ENCODE results near the gene PIP5K1C. TPM values are rescaled to one million over a fixed set of nuclear protein-coding genes. Genes with fewer than 3 reads are reported as not detected.

The PIP5K1C gene
- total RNA-seq, 4 donors from 2014 or later = 25.4 to 91.1 (median 36.4) TPM

DNA sequence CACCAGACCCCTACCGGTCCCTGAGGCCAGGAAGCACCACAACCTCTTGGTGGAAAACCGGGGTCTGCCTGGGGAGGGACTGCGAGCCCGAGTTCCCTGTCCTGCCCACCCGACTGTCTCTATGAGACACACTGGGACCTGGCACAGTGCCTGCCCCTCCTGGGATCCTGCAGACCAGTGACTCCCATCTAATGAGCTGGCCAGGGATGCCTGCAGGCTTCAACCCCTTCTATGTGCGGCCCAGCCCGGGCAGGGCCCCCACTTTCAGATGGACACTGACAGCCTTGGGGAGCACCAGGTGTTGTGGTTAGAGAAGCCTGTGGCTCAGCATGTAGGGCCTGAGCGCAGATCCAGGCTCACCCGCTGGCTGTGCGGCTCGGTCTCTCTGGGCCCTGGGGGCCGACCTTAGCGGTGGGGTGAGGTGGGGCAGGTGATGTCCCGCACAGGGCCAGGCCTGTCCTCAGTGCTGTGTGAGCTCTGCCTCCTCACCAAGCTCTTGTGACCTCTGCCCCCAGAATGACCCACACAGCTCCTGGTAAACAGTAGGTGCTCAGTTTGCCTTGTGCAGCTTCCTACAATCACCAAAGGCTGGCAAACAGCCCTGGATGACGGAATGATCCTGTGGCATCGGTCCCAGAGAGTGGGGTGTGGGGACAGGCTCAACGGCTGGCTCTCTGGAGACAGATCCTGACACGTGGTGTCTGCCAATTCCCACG, 55.8 kb downstream of the PIP5K1C start:
- Histone ChIP-seq H3K27ac (no peak overlapping the region), H3K4me1 (no peaks in the 10 kb centered on the region), H3K4me3 (no peak overlapping the region), H3K9me3 (no peaks in the 10 kb centered on the region), H3K27me3 (no peaks in the 10 kb centered on the region), H3K36me3 (peaks cover 0 to 7% (median 0%) of the 10 kb centered on the region in 4 donors)
- TF ChIP-seq CTCF (IDR thresholded peaks at IDR 0.05) = no peak
- no peak for TF ChIP-seq POLR2AphosphoS5 (IDR thresholded peaks at IDR 0.05)
- TF ChIP-seq POLR2A (IDR thresholded peaks at IDR 0.05) = no peak
- no peak for TF ChIP-seq EP300 (IDR thresholded peaks at IDR 0.05; ENCODE audit: low read depth)
- no peak for DNase-seq
- WGBS, 2 donors (ENCODE audit: low coverage in 1 of 2) = 81% methylated on average over 19 of the region's 19 CpGs; no CpG with 5 or more reads in 1 of the 2 donors
- intact Hi-C loops (cut with DNase I; ENCODE audit: low total_unique reads) = no loop called here
- in situ Hi-C loops (cut with MboI; ENCODE audit: low pct_ligation_motif_present in 1 of 4, low pct_unique_long_range_greater_than_20kb in 1 of 4, low sequenced_read_pairs in 3 of 4) = no loop called here

DNA sequence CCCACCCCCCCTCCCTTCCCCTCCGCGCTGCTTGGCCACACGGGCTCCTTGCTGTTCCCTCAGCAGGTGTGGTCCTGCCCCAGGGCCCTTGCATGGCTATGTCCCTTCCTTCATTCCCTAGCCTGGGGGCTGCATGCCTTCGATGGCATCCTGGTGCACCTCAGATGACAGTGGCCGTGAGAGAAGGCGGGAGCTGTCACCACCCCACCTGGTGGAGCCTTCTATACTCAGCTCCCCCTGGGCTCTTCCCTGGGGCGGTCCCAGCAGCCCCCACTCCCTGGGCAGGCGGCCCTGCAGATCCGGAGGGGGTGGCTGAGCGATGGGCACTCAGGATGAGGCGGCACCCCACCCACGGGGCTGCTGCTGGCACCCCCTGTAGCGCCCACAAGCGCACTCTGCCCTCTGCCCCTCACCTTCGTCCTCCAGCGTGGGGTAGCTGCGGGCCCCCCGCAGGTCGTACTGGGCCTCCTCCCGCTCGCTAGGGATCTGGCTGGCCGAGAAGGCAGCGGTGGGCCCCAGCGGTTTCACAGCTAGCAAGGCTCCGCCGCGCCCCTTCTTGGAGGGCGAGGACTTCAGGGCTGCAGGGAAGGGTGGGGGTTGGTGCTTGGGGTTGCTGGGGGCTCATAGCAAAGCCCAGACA, 56.5 kb downstream of the PIP5K1C start:
- WGBS, 2 donors (ENCODE audit: low coverage in 1 of 2) = 91% methylated on average over 19 of the region's 28 CpGs; no CpG with 5 or more reads in 1 of the 2 donors
- in situ Hi-C loops (cut with MboI; ENCODE audit: low pct_ligation_motif_present in 1 of 4, low pct_unique_long_range_greater_than_20kb in 1 of 4, low sequenced_read_pairs in 3 of 4) = no loop called here
- H3K36me3 ChIP-seq = peaks cover 0 to 7% (median 0%) of the 10 kb centered on the region in 4 donors

DNA sequence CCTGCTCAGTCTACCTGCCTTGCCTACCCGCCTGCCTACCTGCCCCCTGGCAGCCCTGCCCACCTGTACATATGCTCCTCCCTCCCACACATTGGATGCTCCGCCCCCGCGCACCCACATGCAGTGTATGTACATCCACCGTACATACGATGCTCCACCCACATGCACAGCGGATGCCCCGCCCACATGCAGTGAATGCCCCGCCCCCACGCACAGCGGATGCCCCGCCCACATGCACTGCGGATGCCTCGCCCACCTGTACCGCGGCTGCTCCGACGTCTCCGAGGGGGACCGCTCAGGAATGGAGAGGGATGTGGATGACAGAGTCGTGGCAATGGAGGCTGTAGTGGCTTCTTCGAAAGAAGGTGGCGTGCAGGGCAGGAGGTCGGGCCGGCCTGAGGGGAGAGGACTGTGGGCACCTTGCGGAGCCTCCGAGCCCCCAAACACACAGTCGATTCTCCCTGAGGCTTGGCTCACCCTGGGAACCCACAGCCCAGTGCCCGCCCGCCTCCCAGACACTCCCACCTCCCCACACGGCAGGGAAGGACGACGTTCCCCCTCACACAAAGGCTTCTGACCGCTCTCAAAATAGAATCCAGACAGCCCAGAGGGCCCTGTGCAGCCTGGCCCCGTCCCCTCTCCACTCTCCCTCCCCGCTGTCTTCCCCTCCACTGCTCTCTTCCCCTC, 57.1 kb downstream of the PIP5K1C start:
- TF ChIP-seq POLR2A (IDR thresholded peaks at IDR 0.05) (no peak), POLR2AphosphoS5 (IDR thresholded peaks at IDR 0.05) (no peak), CTCF (IDR thresholded peaks at IDR 0.05) (no peak), EP300 (IDR thresholded peaks at IDR 0.05; ENCODE audit: low read depth) (no peak)
- in situ Hi-C loops (cut with MboI; ENCODE audit: low pct_ligation_motif_present in 1 of 4, low pct_unique_long_range_greater_than_20kb in 1 of 4, low sequenced_read_pairs in 3 of 4) (no loop called here), intact Hi-C loops (cut with DNase I; ENCODE audit: low total_unique reads) (no loop called here)
- H3K4me3 ChIP-seq = no peak overlapping the region
- H3K9me3 ChIP-seq = no peaks in the 10 kb centered on the region
- no peaks in the 10 kb centered on the region for H3K4me1 ChIP-seq
- H3K36me3 ChIP-seq = peaks cover 0 to 13% (median 2%) of the 10 kb centered on the region in 4 donors
- H3K27me3 ChIP-seq = no peaks in the 10 kb centered on the region
- 80 to 89% methylated on average over 2 to 36 of the region's 36 CpGs for WGBS, 2 donors (ENCODE audit: low coverage in 1 of 2)
- DNase-seq = no peak
- H3K27ac ChIP-seq = no peak overlapping the region

More for the DNA sequence above, 56.5 kb downstream of the PIP5K1C start:
- DNase-seq = no peak
- H3K27ac ChIP-seq = no peak overlapping the region
- no peaks in the 10 kb centered on the region for H3K4me1 ChIP-seq
- intact Hi-C loops (cut with DNase I; ENCODE audit: low total_unique reads) = no loop called here
- TF ChIP-seq POLR2AphosphoS5 (IDR thresholded peaks at IDR 0.05) = no peak
- TF ChIP-seq POLR2A (IDR thresholded peaks at IDR 0.05) = no peak
- TF ChIP-seq EP300 (IDR thresholded peaks at IDR 0.05; ENCODE audit: low read depth) = no peak
- TF ChIP-seq CTCF (IDR thresholded peaks at IDR 0.05) = no peak
- H3K4me3 ChIP-seq = no peak overlapping the region
- H3K9me3 ChIP-seq = no peaks in the 10 kb centered on the region
- no peaks in the 10 kb centered on the region for H3K27me3 ChIP-seq

DNA sequence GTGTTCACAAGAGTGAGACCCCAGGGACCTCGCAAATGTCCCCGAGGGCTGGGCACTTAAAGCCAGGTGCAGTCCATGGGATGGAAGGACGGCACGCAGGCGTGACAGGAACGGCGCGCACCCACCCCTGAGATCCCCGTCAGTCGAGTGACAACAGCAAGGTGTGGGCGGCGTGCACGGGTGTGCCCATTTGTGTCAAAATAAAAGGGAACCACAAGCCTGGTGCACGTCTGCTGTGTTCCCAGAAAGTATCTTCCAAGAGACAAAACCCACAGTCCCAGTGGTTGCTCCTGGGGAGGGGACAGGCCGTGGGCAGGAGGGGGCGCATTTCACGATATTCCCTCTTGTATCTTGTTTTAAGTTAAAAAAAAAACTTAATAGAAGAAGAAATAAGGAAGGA, 58.0 kb downstream of the PIP5K1C start:
- no peak overlapping the region for H3K27ac ChIP-seq
- no peak for DNase-seq
- H3K4me3 ChIP-seq = no peak overlapping the region
- no peaks in the 10 kb centered on the region for H3K4me1 ChIP-seq
- peaks cover 0 to 13% (median 2%) of the 10 kb centered on the region in 4 donors for H3K36me3 ChIP-seq
- TF ChIP-seq CTCF (IDR thresholded peaks at IDR 0.05) (no peak), POLR2AphosphoS5 (IDR thresholded peaks at IDR 0.05) (no peak), EP300 (IDR thresholded peaks at IDR 0.05; ENCODE audit: low read depth) (no peak)
- H3K27me3 ChIP-seq = no peaks in the 10 kb centered on the region
- intact Hi-C loops (cut with DNase I; ENCODE audit: low total_unique reads) (no loop called here), in situ Hi-C loops (cut with MboI; ENCODE audit: low pct_ligation_motif_present in 1 of 4, low pct_unique_long_range_greater_than_20kb in 1 of 4, low sequenced_read_pairs in 3 of 4) (no loop called here)
- no peaks in the 10 kb centered on the region for H3K9me3 ChIP-seq
- WGBS, 2 donors (ENCODE audit: low coverage in 1 of 2) = 93 to 99% methylated on average over 13 to 17 of the region's 17 CpGs
